GM21390 (cell line): ENCODE data around the gene AHCY.
"Not testable (repeated sequence)": the region's sequence is repeated elsewhere in the genome, so short reads cannot be mapped to it uniquely, and the experiment has no call there.

Experiments
- ATAC-seq: cut with Tn5 transposase; IDR thresholded peaks from one replicate; pipeline ENCODE4 v1.9.1; 2021; ENCODE audit not compliant: unreplicated experiment

Gene AHCY

DNA sequence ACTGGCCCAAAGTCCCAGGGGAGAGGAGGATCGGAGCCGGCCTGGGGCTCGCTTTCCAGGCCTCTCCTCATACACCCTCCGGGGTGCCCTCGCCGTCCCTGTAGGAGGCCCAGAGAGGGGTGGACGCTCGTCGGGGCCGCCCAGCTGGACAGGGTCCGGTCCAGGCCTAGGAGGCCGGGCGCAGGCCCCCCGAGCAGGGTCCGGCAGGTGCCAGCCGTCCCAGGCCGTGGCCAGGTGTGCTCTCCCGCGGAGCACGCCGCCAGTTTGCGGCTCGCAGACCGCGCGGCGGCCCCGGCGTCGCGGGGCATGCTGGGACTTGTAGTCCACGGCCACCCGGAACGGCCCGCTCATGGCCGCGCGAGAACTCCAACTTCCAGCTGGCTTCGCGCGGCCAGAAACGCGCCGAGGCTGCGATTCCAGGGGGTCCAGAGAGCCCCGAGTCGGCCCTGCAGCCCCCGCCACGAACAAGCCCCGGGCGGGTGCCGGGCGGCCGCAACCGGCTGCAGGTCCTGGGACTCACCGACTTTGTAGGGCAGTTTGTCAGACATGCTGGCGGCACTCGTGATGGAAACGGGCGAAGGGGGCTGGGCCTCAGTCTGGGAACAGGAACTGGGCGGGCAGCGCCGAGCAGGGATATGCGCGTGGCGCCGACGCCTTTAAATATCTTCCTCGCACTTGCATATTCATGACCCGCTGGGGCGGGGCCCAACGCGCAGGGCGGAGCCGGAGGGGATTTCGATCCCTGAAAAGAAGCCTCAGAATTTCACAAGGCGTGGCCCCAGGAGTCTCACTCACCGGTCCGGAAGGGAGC, at the start of gene AHCY:
TSS of gene AHCY (minus strand) at position 633 of the 811 bp plus-strand sequence. CDS start at position 548, 85 bp downstream.
- peak; percentile 90 for ATAC-seq

DNA sequence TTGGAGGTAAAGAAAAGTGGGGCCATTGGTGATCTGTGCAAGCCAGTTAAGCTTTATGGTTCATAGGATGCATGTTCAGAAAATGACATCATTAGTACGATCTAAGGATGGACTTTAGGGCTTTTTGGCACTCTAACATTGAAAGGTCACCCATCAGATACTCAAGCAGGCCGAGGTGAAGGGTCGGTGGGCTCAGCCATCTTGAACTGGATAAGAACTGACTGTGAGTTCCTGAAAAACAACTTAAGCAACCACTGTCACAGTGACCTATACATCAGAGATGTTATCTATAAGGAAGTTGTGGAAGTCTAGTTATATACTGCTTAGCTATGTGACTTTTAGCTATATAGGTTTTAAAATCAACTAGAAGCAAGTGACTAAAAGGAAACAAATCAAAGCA, 46.9 kb upstream of the AHCY start:
- ATAC-seq, result no peak

DNA sequence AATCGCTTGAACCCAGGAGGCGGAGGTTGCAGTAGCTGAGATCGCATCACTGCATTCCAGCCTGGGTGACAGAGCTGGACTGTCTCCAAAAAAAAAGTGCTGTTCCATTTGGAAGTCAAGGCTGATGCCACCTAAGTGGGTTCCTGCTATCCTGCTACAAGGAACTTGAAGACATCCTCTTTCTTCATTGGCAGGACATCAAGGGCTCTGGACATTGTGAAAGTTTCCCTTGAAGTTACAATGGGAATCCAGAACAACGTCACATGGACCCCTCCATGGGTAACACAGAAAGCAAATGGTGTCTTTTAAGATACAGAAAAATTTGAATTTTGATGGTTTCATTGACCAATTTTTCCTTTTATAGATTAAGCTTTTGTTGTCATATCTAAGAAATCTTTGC, 44.4 kb upstream of the AHCY start:
- ATAC-seq, result no peak

DNA sequence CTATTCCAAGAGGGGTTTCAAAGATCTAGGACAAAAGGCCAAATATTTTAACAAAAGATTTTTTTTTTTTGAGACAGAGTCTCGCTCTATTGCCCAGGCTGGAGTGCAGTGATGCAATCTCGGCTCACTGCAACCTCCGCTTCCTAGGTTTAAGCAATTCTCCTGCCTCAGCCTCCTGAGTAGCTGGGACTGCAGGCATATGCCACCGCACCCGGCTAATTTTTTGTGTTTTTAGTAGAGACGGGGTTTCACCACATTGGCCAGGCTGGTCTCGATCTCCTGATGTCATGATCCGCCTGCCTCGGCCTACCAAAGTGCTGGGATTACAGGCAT, 43.3 kb upstream of the AHCY start:
- ATAC-seq, result not testable (repeated sequence)

DNA sequence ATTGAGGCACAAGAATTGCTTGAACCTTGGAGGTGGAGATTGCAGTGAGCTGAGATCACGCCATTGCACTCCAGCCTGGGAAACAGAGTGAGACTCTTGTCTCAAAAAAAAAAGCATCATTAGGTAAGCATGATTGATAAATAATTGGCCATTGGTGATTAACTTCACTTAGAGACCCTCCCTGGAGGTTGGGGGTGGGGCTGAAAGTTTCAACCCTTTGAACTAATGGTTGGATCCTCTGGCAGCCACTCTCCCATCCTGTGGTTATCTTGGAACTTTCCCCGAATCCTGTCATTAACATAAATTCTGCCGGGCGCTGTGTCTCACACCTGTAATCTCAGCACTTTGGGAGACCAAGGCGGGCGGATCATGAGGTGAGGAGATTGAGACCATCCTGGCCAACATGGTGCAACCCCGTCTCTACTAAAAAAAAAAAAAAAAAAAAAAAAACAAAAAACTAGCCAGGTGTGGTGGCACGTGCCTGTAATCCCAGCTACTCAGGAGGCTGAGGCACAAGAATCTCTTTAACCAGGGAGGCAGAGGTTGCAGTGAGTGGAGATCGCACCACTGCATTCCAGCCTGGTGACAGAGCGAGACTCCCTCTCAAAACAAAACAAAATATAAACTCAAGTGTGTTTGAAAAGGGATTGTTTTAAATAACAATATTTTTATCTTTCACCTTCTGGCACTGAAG, 42.8 kb upstream of the AHCY start:
- ATAC-seq, result not testable (repeated sequence)

DNA sequence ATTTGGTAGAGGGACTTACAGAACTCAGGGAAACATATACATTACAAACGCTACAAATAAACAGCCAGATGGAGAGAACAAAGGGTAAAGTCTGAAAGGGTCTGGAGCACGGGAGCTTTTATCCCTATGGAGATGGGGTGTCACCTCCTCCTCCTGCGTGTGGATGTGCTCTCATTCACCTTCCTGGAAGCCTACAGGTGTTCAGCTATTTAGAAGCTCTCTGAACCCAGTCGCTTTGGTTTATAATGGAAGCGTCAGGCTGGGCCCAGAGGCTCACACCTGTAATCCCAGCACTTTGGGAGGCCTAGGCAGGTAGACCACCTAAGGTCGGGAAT, 42.2 kb upstream of the AHCY start:
- no peak for ATAC-seq

DNA sequence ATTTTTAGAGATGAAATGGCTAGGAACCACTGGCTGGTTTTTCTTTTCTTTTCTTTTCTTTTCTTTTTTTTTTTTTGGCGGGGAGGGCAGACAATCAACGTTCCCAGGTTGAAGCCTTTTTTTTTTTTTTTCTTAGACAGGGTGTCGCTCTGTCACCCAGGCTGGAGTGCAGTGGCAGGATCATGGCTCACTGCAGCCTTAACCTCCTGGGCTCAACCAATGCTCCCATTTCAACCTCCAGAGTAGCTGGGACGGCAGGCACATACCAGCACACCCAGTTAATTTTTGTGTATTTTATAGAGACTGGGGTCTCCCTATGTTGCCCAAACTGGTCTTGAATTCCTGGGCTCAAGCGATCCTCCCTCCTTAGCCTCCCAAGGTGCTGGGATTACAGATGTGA, 41.1 kb upstream of the AHCY start:
- ATAC-seq, result no peak

DNA sequence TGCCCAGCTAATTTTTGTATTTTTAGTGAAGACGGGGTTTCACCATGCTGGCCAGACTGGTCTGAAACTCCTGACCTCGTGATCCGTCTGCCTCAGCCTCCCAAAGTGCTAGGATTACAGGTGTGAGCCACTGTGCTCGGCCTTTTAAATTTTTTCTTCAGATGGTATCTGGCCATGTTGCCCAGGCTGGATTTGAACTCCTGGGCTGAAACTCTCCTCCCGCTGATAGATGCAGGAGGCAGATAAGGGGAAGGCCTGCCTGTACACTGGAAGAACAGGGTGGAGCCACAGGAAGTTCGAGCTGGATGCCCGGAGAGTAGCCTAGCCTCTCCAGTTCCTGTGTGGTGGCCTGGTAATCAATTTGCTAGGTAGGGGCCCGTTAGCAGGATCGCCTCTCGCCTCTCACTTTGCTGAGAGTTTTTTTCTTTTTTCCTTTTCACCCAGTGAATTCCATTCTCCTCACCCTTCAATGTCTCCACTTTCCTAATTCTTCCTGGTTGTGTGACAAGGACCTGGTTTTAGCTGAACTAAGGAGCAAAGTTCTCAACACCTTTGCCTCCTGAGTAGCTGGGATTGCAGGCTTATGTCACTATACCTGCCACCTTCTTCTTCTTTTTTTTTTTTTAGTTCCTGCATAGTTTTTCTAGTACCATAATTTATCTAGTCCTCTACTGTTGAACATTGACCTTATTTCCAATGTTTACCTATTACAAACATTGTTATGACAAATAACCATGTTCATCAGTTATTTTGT, 40.5 kb upstream of the AHCY start:
- no peak for ATAC-seq

DNA sequence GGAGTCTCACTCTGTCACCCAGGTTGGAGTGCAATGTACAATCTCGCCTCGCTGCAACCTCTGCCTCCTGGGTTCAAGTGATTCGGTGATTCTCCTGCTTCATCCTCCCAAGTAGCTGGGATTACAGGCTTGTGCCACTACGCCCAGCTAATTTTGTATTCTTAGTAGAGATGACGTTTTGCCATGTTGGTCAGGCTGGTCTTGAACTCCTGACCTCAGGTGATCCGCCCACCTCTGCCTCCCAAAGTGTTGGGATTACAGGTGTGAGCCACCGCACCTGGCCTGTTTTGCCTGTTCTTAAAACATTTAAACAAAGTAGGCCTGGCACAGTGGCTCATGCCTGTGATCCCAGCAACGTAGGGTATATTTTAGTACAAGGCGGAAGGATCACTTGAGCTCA, 38.0 kb upstream of the AHCY start:
- ATAC-seq, result not testable (repeated sequence)

DNA sequence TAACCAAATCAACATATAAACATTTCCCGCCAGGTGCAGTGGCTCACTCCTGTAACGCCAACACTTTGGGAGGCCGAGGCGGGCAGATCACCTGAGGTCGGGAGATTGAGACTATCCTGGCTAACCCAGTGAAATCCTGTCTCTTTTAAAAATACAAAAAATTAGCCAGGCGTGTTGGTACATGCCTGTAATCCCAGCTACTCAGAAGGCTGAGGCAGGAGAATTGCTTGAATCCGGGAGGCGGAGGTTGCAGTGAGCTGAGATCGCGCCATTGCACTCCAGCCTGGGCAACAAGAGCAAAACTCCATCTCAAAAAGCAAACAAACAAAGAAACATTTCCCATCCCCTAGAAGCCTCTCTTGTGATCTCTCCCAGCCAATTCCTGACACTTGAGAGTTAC, 37.6 kb upstream of the AHCY start:
- ATAC-seq, result not testable (repeated sequence)

DNA sequence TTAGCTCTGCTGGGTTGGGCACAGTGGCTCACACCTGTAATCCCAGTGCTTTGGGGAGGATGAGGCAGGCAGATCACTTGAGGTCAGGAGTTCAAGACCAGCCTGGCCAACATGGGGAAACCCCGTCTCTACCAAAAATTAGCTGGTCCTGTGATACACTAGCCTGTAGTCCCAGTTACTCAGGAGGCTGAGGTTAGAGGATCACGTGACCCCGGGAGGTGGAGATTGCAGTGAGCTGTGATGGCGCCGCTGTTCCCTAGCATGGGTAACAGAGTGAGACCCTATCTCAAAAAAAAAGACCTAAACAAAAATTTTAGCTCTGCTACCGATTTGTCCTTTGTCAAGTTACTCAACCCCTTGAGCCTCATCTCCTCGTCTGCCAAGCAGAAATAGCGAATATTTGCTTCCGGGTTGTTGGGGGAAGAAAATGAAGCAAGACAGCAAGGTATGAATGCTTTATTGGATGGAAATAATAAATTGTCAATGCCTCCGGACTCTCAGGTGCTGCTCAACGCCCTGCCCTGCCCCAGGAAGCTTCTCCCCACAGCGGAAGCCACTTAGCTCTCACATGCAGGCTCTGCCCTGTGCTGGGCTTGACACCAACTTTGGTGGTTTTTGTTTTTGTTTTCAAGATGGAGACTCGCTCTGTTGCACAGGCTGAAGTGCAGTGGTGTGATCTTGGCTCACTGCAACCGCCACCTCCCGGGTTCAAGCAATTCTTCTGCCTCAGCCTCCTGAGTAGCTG, 35.0 kb upstream of the AHCY start:
- ATAC-seq, result no peak

DNA sequence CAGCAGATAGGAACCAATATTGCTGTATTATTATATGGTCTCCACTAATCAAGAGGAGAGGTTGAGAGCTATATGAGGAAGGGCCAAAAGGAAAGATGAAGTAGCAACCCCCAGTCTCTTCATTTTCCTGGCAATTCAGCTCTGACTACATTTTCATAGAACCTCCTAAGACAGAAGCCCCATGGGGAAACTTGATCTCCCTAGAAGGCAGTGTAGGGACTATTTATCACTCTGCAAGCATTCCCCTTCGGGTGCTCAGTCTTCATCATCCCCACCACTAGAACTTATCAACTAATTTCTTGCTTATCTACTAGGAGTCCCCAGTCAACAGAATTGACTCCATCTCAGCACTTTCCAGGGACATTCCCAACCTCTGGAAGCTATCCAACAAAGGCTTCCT, 34.4 kb upstream of the AHCY start:
- no peak for ATAC-seq

DNA sequence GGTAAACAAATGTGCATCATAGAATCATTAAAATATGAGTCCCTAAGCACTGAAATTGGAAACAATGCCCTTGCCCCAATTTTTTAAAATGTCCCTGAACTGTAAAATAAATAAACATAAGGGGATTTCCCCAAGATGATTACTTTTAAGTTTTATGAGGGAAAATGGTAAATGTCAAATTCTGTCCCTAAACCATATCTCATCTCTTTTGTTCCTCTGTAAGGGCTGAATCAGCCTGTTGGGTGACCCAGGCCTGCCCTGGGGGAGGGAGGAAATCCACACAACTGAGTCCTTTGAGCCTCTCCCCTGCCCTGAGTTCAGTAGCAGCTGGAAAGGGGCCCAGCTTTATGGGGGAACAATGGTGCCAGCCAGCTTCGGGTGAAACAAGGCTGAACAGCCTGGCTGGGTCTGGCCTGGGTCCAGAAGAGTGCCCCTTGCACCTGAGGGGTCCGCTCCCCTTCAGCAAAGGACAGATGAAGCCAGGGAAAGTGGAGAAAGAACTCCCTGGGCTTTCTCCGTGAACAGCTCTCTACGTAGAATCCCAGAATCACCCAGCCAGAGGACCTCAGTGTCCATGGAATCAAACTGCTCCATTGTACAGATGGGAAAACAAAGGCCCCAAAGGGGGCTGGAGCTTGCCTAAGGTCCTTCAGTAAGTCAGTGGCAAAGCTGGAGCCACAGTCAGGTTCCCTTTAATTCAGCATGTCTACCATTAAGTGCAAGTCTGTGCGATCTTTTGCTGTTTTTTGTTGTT, 31.7 kb upstream of the AHCY start:
- ATAC-seq, result no peak

DNA sequence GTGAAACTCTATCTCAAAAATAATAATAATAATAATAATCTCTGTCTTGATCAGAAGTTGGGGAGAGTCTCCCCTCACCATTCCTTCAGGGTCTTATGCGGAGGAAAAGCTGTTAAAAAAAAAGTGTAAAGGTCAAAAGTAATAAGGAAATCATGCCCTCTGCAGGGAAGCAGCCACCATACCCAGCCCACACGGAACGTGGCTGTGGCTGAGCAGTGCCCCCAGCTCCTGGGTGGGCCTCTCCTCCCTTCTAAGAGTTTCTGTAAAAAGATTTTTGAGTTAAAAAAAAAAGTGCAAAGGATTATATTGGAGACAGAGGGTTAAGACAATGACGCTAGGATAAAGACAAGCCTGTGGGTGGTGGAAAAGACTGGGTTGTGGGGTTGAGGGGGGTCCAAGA, 30.6 kb upstream of the AHCY start:
- no peak for ATAC-seq

DNA sequence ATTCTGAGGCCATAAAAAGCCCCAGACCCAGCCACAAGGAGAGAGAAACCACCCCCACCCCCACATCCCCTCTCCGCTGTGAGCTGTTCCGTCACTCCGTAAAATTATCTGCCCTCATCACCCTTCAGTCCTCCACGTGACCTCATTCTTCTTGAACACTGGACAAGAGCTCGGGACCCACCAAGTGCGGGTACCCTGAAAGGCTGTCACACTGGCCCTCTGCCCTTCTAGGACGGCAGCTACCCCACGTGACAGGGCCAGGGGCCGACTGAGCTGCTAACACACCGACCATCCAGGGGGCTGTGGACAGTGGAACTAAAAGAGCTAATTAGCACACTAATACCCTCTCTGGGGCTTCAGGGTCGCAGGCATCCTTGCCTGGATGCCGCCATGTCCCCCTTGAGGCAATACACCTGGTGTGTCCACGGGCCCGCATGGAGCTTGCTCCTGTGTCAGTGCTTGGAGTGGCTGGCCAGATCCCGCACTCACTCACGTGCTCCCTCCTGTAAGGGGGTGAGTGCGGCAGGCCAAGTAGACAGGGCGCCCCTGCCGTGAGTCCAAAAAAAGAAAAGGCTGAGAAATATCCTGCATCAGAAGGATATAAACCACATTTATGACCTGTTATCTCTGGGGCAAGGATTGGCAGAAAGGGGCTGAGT, 29.2 kb upstream of the AHCY start:
- no peak for ATAC-seq

DNA sequence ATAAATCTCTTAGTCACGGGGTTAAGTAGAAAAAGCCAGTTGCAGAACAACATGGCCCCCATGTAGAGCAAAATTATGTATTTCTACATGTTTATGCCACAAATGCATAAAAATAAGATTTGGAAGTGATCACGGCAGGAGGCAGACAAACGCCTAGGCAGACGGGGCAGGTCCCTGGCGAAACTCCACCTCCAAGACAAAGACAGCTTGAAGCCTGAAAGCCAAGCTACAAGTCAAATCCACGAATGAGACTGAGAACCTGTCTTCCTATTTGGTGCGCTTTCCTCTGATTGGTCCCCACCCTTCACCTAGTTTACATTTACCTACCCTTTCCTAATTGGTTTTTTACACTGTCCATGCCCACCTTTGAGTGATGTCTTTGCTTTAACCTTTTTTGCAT, 28.7 kb upstream of the AHCY start:
- no peak for ATAC-seq

DNA sequence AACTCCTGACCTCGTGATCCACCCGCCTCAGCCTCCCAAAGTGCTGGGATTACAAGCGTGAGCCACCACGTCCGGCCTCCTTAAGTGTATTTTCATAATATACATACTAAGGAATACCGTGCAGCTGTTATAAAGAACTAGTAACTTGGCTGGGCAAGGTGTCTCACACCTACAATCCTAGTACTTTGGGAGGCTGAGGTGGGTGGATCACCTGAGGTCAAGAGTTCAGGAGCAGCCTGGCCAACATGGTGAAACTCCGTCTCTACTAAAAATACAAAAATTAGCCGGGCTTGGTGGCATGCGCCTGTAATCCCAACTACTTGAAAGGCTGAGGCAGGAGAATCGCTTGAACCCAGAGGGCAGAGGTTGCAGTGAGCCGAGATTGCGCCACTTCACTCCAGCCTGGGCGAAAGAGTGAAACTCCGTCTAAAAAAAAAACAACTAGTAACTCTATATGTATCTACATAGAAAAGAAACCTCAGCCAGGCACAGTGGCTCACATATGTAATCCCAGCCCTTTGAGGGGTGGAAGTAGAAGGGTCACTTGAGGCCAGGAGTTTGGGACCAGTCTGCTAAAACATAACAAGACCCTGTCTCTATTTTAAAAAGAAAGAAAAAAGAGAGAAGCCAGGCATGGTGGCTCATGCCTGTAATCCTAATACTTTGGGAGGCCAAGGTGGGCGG, 27.8 kb upstream of the AHCY start:
- ATAC-seq, result not testable (repeated sequence)

DNA sequence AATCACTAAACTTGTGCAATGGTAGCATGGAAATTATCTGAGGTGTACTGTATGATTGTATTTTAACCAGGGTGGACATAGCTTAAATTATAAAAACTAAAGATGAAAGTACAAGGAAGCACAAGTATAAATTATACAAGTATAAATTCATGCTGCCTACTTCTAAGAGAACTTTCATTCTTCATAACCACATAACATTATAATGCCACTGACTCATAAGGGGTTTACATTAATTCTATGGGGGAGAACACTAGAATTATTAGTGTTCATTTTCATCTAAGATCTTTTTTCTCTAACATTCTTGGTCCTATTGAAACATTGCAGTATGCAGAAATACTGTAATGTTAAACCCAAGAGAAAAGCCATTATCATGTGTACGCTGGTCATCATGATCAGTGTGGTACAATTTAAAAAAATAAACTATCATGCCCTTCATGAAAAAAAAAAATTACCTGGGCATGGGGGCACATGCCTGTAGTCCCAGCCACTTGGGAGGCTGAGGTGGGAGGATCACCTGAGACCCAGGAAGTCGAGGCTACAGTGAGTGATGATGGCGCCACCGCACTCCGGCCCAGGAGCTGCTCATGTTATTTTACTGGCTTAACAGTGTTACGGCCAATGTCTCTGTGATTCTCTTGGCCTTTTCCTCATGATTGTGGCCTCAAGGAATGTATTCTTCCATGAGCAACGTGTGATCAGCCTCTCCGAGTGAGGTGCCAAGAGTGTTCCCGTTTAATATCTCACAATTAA, 25.9 kb upstream of the AHCY start:
- no peak for ATAC-seq

DNA sequence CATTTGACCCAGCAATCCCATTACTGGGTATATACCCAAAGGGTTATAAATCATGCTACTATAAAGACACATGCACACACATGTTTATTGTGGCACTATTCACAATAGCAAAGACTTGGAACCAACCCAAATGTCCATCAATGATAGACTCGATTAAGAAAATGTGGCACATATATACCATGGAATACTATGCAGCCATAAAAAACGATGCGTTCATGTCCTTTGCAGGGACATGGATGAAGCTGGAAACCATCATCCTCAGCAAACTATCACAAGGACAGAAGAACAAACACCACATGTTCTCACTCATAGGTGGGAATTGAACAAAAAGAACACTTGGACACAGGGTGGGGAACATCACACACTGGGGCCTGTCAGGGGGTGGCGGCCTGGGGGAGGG, 25.1 kb upstream of the AHCY start:
- ATAC-seq, result not testable (repeated sequence)
